H7 (cell line): ENCODE measurements around the gene MKLN1. TPM values are rescaled to one million over a fixed set of nuclear protein-coding genes. Genes with fewer than 3 reads are reported as not detected.
"Not testable (repeated sequence)": the region's sequence is repeated elsewhere in the genome, so short reads cannot be mapped to it uniquely, and the experiment has no call there.

Source experiments
- DNase-seq: peaks from one replicate; pipeline ENCODE4 v3.0.0; 2012
- H3K27me3 ChIP-seq: 2 replicates; pipeline ENCODE4 v1.6.0; 2011; ENCODE audit warnings: mild to moderate bottlenecking, low read length; ENCODE audit not compliant: control insufficient read depth, insufficient read depth
- H3K36me3 ChIP-seq: replicated peaks from 2 replicates; pipeline ENCODE4 v1.5.1; 2011; ENCODE audit warnings: low read length; ENCODE audit not compliant: control insufficient read depth, insufficient read depth
- H3K4me3 ChIP-seq: 2 replicates; pipeline ENCODE4 v1.5.1; 2011; ENCODE audit warnings: low read depth, mild to moderate bottlenecking, control low read depth, low read length, moderate library complexity; ENCODE audit not compliant: insufficient read depth
- total RNA-seq: library from RNA; depleted of rRNA; stranded (reverse); fragments of >200 nt; shearing (Covaris generic); gene quantifications from 2 replicates; pipeline ENCODE4 v1.2.3, GENCODE V29; 2014

MKLN1 gene
- total RNA-seq, 1 experiment from 2014 or later, result 22.9 TPM

DNA sequence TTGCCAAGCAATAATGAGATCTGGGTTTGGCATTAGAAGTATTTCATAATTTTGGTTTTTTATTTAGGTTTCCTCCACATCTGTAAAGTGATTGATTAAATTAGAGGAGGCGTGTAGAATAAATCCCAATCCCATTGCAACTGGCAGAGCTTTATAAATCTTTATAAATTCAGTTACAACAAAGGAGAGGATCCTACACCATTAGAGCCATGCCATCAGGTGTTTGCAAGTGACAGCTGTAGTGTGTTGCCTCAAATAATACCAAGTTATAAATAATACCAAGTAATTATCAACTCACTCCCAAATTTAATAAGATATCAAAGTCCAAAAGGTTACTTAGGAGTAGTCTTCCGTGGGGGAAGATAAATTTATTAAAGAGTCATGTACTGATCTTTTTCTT lies 166.5 kb downstream of the MKLN1 start:
- no peak overlapping the region for H3K4me3 ChIP-seq
- peaks cover 6% of the 10 kb centered on the region; the same call in 1 of the 2 replicates for H3K36me3 ChIP-seq
- no peak for DNase-seq
- no peaks in the 10 kb centered on the region for H3K27me3 ChIP-seq

DNA sequence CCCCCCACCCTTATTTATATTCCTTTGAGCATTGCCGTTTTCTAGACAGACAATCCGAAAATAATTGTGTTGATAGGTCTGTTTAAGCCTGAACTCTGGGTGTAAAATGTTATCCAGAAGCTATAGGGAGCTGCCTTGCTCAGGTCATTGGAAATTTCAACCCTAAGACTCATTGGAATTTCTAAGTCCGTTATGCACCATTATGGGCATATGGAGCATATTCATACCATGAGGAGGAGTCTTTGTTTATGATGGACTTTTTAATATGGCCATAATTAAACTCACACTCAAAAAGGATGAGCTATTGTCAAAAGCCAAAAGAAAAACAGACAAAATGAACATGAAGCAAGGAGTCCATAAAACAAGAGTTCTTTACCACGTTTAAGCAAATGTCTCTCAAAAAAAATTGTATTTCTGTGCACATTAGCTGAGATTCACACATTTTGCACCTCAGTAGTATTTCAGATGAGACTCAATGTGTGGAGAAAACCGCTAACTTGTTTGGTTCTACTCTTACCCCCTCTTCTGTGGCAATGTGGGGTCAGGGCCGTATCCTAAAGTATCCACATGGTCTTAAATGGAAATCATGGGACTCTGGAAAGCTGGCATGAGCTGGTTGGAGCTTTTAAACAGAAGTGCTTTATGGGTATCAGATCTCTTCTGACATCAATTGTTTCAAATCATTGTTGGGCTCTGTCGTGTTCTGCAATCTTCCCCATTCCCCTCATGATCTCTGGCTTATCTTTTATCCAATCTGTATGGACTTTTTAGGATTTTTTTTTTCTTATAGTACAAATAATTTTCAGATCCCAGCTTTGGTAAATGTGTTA lies 168.2 kb downstream of the MKLN1 start:
- no peak for DNase-seq
- Histone ChIP-seq H3K27me3 (no peaks in the 10 kb centered on the region), H3K36me3 (peaks cover 14% of the 10 kb centered on the region), H3K4me3 (no peak overlapping the region)

DNA sequence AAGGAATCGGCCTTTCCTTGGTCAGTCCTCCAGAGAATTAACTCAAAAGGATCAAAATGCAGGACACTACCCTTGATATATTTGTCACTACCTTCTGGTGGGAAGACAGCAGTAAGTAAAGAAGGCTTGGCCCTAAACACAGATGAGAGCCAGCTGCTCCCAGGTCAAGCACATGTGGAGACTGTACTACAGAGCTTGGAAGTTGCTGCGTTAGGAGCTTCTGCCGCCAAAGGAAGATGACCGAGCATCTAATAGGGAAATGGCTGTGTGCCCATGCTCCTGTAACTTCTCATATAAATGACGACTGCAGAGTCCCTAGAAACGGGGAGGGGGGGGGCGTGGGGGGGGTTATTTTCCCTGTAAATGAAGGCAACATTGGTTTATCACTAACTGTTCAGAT lies 169.8 kb downstream of the MKLN1 start:
- Histone ChIP-seq H3K36me3 (peaks cover 25% of the 10 kb centered on the region), H3K4me3 (no peak overlapping the region), H3K27me3 (no peaks in the 10 kb centered on the region)
- DNase-seq, result no peak

DNA sequence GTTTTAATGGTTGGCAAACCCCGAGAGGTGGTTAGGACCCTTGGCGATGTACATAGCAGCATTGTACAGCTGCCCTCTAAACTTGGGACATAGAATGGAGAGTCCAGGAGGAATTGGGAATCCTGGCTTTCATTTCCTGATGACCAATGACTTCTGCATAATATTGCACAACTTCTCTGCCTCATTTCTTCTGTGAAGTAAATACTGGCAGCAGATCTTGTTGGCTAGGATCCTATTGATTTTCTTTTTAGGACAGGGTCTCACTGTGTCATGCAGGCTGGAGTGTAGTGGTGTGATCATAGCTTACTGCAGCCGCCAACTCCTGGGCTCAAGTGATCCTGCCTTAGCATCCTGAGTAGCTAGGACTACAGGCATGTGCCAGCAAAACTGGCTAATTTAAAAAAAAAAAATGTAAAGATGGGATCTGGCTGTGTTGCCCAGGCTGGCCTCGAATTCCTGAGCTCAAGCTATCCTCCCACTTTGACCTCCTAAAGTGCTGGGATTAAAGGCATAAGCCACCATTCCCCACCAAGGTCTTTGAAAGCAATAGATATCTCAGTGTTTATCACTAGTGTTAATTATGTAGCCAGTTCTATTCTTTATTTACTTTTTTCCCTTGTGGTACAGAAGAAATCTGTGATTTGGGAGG lies 170.7 kb downstream of the MKLN1 start:
- Histone ChIP-seq H3K27me3 (no peaks in the 10 kb centered on the region), H3K36me3 (peaks cover 34% of the 10 kb centered on the region)

DNA sequence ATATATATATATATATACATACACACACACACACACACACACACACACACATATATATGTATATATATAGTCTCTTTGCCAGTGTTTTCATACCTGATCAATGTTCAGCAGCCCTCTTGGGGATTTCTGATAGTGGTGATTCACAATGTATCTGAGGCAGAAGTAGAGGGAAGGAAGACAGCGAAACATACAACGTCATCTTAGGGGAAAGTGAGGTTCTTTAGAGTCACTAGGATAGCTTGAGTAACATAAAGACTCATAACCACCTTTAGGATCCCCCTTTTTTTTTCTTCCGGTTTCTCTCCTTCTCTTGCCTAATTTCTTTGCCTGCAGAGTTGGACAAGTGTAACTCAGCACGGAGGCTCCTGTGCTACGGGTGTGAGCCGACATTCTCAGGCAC lies 172.1 kb downstream of the MKLN1 start:
- H3K36me3 ChIP-seq, result peaks cover 48% of the 10 kb centered on the region
- H3K27me3 ChIP-seq, result no peaks in the 10 kb centered on the region
- H3K4me3 ChIP-seq, result no peak overlapping the region
- no peak for DNase-seq

More for the DNA sequence above, 170.7 kb downstream of the MKLN1 start:
- DNase-seq, result no peak
- H3K4me3 ChIP-seq, result no peak overlapping the region

DNA sequence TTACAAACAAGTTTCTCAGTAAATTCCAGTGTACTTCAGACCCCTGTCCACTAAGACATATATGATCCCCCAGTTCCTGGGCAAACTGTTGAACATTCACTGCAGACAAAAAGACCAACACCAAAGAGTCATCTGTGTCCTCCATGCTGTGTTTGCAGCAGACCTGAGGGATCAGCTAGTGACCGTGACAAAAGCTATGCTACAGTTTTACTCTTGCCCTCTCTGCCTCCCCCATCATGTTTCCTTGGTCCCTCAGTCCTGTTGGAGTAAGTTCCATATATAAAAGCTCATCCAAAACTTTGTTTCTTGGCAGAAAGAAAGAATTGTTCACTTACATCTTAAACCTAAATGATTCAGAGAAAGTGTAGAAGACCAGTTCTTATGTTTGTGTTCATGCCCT lies 172.7 kb downstream of the MKLN1 start:
- Histone ChIP-seq H3K27me3 (no peaks in the 10 kb centered on the region), H3K36me3 (peaks cover 52% of the 10 kb centered on the region), H3K4me3 (no peak overlapping the region)
- DNase-seq, result no peak

DNA sequence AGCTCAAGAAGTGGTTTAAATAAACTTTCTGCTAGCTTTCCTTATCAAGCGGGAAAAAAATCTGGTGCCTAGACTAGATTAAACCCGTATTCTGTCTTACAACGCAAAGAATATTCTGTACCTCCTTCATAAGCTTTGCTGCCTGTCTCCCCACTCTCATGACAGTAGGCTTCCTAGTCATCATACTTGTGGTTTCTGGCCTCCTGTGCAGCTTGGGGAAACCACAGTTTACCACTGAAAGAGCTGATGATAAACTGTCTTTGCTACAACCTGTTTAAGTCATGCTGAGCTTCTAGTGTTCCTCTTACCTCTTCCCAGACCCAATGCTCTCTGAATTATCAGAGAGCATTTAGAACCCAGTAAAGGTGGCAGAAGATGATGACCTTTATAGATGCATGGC lies 173.7 kb downstream of the MKLN1 start:
- H3K27me3 ChIP-seq, result no peaks in the 10 kb centered on the region
- no peak overlapping the region for H3K4me3 ChIP-seq
- peaks cover 62% of the 10 kb centered on the region for H3K36me3 ChIP-seq
- no peak for DNase-seq

DNA sequence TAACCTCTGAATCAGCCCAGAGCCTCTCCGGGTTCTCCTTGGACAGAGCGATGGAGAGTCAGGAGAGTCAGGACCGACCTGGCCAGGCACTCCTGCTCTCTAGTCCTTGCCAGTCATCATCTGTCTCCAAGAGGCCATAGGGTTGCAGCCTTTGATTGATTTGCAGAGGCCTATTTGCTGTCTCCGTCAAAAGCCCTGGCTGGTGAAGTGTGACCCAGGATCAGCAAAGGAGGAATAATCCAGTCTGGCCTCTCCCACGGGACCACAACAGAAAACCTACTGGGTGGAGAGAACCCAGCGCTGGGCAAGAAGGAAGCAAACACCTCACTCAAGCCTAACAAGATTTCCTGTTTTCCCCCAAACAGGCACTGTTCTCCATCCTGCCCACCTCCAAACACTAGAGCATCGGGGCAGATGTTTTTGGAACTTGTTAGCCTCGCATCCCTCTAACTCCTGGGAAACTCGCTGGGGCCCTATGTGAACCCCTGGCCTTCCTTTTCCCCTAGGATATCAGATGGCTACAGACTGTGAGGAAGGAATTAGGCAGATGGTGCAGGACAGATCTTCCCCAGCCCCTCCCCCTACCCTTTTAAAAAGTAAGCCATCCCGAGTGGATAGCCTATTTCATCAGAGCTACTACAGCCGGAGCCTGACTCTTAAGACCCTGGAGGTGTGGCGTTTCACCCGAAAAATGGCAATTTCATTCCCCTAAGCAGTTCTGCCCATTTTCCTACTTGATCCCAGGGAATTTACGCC lies 174.4 kb downstream of the MKLN1 start:
- no peak for DNase-seq
- Histone ChIP-seq H3K27me3 (no peaks in the 10 kb centered on the region), H3K36me3 (peaks cover 68% of the 10 kb centered on the region), H3K4me3 (no peak overlapping the region)

DNA sequence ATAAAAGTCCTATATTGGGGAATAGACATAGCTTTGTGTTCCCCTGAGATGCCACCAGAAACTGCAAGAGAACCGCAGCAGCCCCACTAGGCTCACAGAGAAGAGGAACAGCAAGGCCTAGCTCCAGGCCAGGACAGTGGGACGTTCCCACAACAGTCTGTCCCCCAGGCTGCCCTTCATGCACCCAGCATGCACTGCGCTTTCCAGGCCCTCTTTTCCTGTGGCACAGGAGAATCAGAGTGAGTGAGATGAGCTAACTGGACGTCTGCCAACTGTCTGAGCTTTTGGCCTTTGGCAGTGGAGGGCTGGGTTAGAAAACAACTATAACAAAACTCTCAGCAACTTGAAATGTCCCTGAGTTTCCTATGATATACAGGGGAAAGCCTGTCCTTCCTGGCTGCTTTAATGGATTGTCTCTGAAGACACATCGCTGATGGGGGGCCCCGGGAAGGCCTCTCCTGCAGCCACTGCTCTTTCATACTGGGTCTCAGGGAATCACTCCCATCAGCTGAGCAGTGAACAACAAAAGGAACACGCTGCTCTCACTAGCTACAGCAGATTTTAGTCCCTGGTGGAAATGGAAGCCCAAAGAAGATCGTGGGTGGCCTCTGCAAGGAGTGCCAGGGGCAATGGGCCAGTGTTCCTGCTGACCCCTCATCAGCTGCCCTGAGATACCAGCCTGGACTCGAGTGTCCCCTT lies 175.3 kb downstream of the MKLN1 start:
- H3K27me3 ChIP-seq, result no peaks in the 10 kb centered on the region
- no peak for DNase-seq
- H3K36me3 ChIP-seq, result peaks cover 75% of the 10 kb centered on the region
- H3K4me3 ChIP-seq, result no peak overlapping the region

DNA sequence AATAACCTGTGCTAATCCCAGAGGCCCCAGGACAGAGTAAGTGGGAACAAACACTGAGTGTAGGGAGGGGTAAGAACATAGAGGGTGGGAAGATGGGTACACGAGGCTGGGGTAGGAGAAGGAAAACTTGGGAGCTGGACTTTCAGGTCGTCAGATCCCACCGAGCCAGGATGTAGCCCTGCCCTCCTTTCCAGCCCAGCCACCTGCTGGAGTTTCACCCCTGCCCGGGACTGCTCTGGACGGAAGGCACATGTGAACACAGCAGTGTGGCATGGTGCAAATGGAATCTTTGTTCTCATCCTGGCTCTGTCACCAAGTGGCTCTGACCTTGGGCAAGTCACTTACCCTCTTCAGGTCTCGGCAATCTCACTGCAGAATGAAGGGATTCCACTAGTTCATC lies 176.0 kb downstream of the MKLN1 start:
- DNase-seq, result no peak
- no peak overlapping the region for H3K4me3 ChIP-seq
- H3K27me3 ChIP-seq, result no peaks in the 10 kb centered on the region
- H3K36me3 ChIP-seq, result peaks cover 80% of the 10 kb centered on the region

DNA sequence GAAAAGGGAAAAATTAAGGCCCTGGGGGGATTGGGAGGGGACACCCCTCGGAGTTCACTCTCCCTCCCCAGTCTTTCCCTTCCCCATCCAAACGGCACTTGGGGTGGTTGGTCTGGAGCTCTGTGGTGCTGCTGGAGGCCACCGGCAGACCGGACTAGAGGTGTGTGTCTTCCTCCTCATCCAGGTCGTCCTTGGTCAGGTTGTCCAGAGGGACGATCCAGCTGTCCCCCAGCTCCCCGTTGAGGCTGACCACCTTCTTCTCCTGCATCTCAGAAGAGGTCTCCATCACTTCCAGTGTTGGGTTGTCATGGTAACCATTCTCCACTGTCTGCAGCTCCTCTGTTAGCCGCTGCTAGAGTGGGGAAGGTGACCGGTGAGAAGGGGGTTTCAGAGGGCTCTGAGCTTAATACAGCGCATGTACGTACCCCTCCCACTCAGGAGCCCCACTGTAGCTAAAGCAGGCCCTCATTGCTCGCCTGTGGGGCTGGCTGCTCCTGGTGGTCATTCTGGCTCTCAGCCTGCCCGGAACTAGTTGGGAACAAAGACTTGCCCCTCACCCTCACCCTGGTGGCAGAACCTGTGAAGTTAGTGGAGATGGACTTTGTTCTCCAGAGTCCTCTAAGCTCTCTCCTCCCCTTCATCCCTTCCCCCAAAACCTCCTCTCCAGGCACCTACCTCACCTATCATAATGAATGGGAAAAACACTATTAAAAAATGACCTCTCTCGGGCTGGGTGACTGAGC lies 176.7 kb downstream of the MKLN1 start:
- H3K36me3 ChIP-seq, result peaks cover 84% of the 10 kb centered on the region
- no peaks in the 10 kb centered on the region for H3K27me3 ChIP-seq
- no peak for DNase-seq
- no peak overlapping the region for H3K4me3 ChIP-seq

DNA sequence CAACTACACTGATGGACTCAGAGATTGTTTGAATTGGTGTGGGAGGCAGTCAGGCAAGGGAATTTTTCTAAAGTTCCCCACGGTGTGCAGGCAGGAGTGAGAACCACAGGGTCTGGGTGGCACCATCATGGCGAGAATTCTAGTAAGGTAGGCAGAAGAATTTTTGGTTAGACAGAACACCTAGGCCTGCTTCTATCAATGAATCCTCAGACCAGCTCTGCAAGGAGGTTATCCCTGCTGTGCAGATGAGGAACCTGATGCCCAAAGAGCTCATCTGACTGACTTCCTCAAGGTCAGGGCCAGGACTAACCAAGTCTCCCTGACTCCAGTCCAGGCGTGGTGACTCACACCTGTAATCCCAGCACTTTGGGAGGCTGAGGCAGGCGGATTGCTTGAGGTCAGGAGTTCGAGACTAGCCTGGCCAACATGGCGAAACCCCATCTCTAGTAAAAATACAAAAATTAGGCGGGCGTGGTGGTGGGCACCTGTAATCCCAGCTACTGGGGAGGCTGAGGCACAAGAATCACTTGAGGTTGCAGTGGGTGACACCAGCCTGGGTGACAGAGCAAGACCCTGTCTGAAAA lies 177.5 kb downstream of the MKLN1 start:
- not testable (repeated sequence) for H3K27me3 ChIP-seq, H3K4me3 ChIP-seq, DNase-seq
- H3K36me3 ChIP-seq, result peaks cover 89% of the 10 kb centered on the region

DNA sequence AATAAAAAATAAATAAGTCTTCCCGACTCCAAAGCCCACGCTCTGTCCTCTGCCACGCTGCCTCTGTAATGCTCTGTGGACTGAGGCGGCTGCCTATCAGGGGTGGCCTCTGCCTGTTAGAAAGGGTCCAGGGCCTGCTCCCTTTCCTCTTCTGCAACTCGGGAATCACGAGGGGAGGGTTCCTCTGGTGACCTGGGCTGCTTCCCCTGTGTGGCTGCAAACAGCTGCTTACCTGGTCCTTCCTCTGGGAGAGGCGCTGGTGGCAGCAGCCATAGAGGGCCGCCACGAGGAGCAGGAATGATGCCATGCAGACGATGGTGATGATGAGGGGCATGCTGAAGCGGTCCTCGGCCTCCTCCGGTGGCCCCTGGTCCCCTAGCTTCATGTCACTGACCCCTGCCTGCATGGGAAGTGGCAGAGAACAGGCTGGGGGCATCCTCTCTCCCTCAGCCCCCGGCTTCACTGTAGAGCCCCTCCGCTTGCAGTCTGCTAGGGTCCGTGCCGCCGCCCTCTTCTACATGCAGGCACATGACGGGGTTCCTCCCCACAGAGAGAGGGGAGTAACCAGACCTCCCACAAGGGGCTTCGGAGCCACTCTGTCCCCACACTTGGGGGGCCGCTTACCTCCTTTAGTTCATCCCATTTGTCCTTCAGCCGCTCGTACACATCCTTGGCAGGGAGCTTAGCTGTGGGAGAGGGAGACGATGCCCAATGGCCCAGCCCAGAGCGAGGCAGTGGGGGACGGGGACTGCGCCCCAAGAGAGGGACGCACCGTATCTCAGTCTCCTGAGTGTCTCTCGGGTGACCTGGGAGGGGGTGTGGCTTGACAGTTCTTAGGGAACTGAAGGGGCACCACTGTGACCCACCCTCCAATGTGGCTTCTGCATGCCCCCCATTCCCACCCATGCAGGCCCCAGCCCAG lies 178.2 kb downstream of the MKLN1 start:
- H3K4me3 ChIP-seq, result no peak overlapping the region
- H3K36me3 ChIP-seq, result peaks cover 86% of the 10 kb centered on the region
- H3K27me3 ChIP-seq, result no peaks in the 10 kb centered on the region
- no peak for DNase-seq
